Small intestine (tissue), 7 donors: ENCODE results near the gene UBE2QL1. TPM values are rescaled to one million over a fixed set of nuclear protein-coding genes. Genes with fewer than 3 reads are reported as not detected.

Experiments
- DNase-seq, 2 donors: peaks; one replicate each; pipeline versions ENCODE4 v3.0.0 to v3.0.0-alpha.2; 2013
- FAIRE-seq: peaks from 2 replicates; lab custom pipeline; 2012; peaks lifted over from hg19 to GRCh38; lab: Jason Lieb, UNC
- H3K27ac ChIP-seq, 3 donors: one replicate each; pipeline ENCODE4 v1.5.1; 2013; ENCODE audit warnings: low read length in 2 of 3, mild to moderate bottlenecking in 2 of 3, control low read depth in 1 of 3, inconsistent platforms in 1 of 3, low read depth in 1 of 3, moderate library complexity in 1 of 3
- H3K27me3 ChIP-seq, 3 donors: one replicate each; pipeline ENCODE4 v1.6.1; 2013; ENCODE audit warnings: low read length in 3 of 3, inconsistent platforms in 1 of 3; ENCODE audit not compliant: control insufficient read depth in 3 of 3, insufficient read depth in 3 of 3
- H3K36me3 ChIP-seq, 3 donors: one replicate each; pipeline ENCODE4 v1.6.1; 2013; ENCODE audit warnings: low read length in 3 of 3, inconsistent platforms in 1 of 3, low read depth in 1 of 3, mild to moderate bottlenecking in 1 of 3, moderate library complexity in 1 of 3; ENCODE audit not compliant: control insufficient read depth in 3 of 3, insufficient read depth in 2 of 3
- H3K4me1 ChIP-seq, 3 donors: one replicate each; pipeline ENCODE4 v1.6.1; 2013; ENCODE audit warnings: low read length in 2 of 3, inconsistent platforms in 1 of 3, low read depth in 1 of 3, mild to moderate bottlenecking in 1 of 3, moderate library complexity in 1 of 3; ENCODE audit not compliant: control insufficient read depth in 3 of 3, insufficient read depth in 2 of 3
- H3K4me3 ChIP-seq, 3 donors: one replicate each; pipeline ENCODE4 v1.5.1; 2013; ENCODE audit warnings: low read length in 3 of 3, control low read depth in 1 of 3, inconsistent platforms in 1 of 3, low read depth in 1 of 3, mild to moderate bottlenecking in 1 of 3, moderate library complexity in 1 of 3
- H3K9me3 ChIP-seq, 2 donors: one replicate each; pipeline ENCODE4 v1.6.1; 2013; ENCODE audit warnings: low read depth in 1 of 2, low read length in 1 of 2; ENCODE audit not compliant: control insufficient read depth in 2 of 2, insufficient read depth in 1 of 2
- WGBS, 3 donors: extraction: QIAGEN DNeasy Blood & Tissue Kit; methylation state at CpG; one replicate each; pipeline ENCODE4 v1.1.7; 2013; 5-methylcytosine and 5-hydroxymethylcytosine counted together
- polyA plus RNA-seq, 4 donors: library from polyadenylated mRNA; stranded (reverse) in 3 of 4; unstranded in 1 of 4; fragments of 200-250 nt in 3 of 4; fragments of 120-200 nt in 1 of 4; gene quantifications; one replicate each; pipeline versions ENCODE4 v1.2.1 to v1.2.3, GENCODE V29; 2013
- donor health status: healthy with polysubstance abuse.
- donor health status: control.
- donor health status: control.
- donor health status: Bipolar disorder and iron deficiency.
- donor health status: healthy.

Gene UBE2QL1
- polyA plus RNA-seq, 4 donors, result 0.27 to 0.75 (median 0.45) TPM; not detected in 1

DNA sequence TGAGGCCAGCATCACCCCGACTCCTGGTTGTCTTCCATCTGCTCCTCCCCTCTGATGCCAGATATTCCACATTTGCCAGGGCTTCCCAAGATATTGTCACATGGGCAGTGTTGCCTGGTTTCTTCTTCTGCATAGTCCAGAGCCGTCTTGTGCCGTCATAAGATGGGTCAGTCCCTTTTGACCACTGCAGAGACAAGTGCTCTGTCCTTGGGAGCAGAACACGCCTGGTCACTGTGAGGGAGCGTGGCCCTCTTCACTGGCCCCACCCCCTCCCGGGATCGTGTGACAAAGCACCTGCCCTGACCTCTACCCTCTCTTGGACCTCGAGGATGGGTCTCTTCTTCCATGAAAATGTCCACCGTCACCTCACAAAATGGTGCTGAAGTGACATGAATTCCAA lies 41.6 kb downstream of the UBE2QL1 start:
- H3K36me3 ChIP-seq, result no peaks in the 10 kb centered on the region
- no peak overlapping the region for H3K27ac ChIP-seq
- no peak for DNase-seq
- no peak overlapping the region for H3K4me3 ChIP-seq
- H3K9me3 ChIP-seq, result no peaks in the 10 kb centered on the region
- FAIRE-seq, result no peak
- no peaks in the 10 kb centered on the region for H3K27me3 ChIP-seq
- no peaks in the 10 kb centered on the region for H3K4me1 ChIP-seq
- WGBS, 3 donors, result 70 to 79% (median 73%) methylated on average over 9 of the region's 9 CpGs

DNA sequence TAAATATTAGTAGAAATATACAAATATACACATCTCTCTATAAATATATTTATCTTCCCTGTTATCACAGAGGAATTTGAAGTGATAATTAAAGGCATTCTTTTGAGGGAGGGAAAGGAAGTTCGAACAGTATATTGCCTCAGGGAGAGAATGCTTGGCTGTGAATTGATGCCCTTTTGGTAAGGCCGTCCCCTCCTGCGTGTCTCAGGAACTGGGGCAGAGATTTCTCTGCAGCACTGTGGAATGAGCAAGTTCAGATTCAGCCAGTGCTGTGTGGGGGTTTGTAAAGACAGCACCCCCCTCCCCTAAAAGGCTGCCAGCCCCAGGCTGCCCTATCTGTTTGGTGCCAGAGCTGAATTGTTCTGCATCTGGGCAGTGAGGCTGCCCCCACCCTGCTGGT lies 42.0 kb downstream of the UBE2QL1 start:
- no peaks in the 10 kb centered on the region for H3K9me3 ChIP-seq
- no peaks in the 10 kb centered on the region for H3K36me3 ChIP-seq
- H3K27ac ChIP-seq, result no peak overlapping the region
- FAIRE-seq (no peak), DNase-seq (no peak)
- H3K4me3 ChIP-seq, result no peak overlapping the region
- WGBS, 3 donors, result 49 to 63% (median 58%) methylated on average over 3 of the region's 3 CpGs
- H3K4me1 ChIP-seq, result no peaks in the 10 kb centered on the region
- no peaks in the 10 kb centered on the region for H3K27me3 ChIP-seq

DNA sequence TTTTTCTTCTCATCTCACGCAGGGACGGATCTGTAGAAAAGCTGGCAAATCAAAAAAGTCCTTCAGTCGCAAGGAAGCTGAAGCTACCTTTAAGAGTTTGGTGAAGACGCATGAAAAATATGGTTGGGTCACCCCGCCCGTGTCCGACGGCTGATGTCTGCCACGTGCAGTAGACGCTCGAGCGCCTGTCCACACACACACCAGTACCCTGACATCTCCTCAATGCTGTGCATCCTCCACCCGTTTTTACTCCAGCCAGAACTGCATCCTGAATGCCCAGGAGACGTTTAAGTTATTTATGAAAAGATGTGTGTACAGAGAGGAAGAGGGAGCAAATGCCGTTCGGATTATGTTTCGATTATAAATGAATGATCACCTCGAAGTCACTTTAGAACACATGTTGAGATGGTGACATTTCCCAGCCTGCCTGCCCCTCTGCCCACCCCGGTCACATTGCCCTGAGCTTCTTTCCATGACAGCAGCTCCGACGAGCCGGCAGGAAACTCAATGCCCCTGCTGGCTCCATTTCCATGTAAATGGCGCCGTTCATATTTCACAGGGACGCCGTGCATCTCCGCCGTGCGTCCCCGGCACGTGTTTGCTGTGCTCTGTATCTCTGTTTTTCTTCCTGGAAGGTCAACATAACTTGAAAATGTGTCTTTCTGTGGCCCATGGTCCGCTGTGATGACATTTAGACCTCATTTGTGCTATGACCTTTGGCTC lies 42.7 kb downstream of the UBE2QL1 start:
- Histone ChIP-seq H3K4me3 (no peak overlapping the region), H3K4me1 (no peaks in the 10 kb centered on the region), H3K36me3 (no peaks in the 10 kb centered on the region), H3K9me3 (no peaks in the 10 kb centered on the region), H3K27me3 (no peaks in the 10 kb centered on the region), H3K27ac (no peak overlapping the region)
- FAIRE-seq (no peak), DNase-seq (no peak)
- 80 to 86% (median 86%) methylated on average over 32 of the region's 32 CpGs for whole genome bisulfite sequencing, 3 donors

DNA sequence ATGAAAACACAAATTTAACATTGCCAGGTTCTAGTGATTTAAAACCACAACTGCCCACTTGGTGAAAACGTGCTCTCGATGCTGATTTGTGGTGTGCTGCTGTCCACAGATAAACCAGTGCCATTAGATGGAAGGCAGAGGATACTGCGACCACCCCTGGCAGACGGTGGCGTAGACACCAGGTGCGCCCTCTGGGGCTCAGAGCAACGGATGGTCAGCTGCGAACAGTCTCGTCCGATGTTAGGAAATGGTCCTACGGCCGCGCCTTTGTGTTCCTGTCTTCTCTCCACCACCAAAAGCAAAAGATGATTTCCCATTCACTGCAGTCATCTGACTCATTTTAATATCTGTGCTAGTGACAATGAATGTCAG lies 43.2 kb downstream of the UBE2QL1 start:
- Histone ChIP-seq H3K27me3 (no peaks in the 10 kb centered on the region), H3K4me1 (no peaks in the 10 kb centered on the region), H3K27ac (no peak overlapping the region), H3K4me3 (no peak overlapping the region), H3K36me3 (no peaks in the 10 kb centered on the region), H3K9me3 (no peaks in the 10 kb centered on the region)
- no peak for DNase-seq
- no peak for FAIRE-seq
- 85 to 96% (median 93%) methylated on average over 13 of the region's 13 CpGs for WGBS, 3 donors

DNA sequence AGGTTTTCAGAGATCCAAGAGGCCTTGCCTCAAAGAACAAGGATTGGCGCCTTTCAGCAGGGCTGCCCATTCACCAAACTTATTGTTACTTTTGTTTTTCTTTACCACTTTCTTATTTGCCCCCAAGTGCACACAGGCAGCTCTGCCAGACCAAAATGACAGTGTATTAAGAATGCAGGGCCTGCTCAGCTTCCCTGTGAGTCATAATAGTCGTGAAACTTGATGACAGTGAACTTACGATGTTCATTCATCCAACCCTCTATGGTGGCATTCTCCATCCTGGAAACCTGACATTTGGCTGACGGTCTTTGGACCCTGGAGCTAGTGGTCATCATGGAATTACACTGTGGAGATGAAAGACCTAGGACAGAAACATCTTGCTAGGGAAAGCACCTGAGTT lies 44.3 kb downstream of the UBE2QL1 start:
- H3K27ac ChIP-seq, result no peak overlapping the region
- no peak for FAIRE-seq

DNA sequence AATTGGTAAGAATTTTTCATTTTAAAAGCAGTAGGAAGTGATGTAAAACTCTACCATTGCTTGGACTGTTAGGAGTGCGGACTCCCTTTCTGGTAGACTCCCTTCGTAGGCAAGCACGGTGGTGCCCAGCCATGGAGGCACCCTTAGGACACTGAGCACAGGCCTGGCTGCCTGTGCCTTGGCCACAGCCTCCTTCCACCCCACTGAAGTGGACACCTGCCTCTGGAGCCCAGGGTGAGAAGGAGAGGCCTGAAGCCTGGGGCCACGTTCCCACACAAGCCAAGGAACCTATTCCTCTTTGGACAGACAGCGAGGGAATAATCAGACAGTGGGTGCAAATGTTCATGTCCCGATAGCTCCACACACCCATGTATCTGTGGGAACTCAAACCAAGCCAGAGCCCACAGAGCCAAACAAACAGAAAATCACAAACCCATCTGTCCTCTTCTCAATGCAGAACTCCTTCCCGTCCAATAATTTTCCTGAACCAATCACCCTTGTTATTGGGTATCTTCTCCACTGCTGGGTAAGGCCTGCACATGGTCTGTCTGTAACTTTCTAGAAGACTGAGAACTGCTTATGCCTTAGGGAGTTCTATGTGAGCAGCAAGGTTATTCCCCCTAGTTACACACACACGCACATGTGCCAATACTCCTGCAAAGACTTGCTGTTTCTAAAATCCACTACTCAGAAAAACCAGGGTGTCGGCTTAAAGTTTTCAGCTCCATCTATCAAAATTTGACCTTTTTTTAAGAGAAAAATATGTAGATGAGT lies 45.2 kb downstream of the UBE2QL1 start:
- FAIRE-seq (no peak), DNase-seq (no peak)
- H3K9me3 ChIP-seq, result no peaks in the 10 kb centered on the region
- 90 to 95% (median 92%) methylated on average over 9 of the region's 9 CpGs for WGBS, 3 donors
- H3K4me1 ChIP-seq, result no peaks in the 10 kb centered on the region
- H3K27ac ChIP-seq, result no peak overlapping the region
- no peaks in the 10 kb centered on the region for H3K36me3 ChIP-seq
- no peaks in the 10 kb centered on the region for H3K27me3 ChIP-seq
- no peak overlapping the region for H3K4me3 ChIP-seq

More for the DNA sequence above, 44.3 kb downstream of the UBE2QL1 start:
- no peak for DNase-seq
- H3K4me3 ChIP-seq, result no peak overlapping the region
- H3K27me3 ChIP-seq, result no peaks in the 10 kb centered on the region
- no peaks in the 10 kb centered on the region for H3K9me3 ChIP-seq
- 74 to 83% (median 76%) methylated on average over 4 of the region's 4 CpGs for WGBS, 3 donors
- H3K4me1 ChIP-seq, result no peaks in the 10 kb centered on the region
- no peaks in the 10 kb centered on the region for H3K36me3 ChIP-seq

DNA sequence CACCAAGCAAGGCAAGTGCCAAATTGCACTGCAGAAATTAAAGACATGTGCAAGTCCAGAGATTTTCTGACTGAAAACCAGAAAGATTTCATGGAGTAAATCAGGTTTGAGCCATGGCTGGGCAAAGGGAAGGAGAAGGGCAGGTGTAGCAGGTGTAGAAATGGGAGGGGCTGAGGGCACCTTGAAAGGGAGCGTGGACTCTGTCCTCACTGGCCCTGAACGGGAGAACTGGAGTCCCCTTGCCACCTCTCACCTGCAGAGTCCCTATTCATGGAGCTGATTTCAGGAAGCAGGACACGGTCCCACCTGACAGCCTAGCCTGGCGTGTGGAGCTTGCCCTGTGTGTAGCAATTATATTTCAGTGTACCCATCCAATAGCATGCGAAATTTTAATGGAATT lies 46.3 kb downstream of the UBE2QL1 start:
- H3K27ac ChIP-seq, result no peak overlapping the region
- no peak overlapping the region for H3K4me3 ChIP-seq
- H3K27me3 ChIP-seq, result no peaks in the 10 kb centered on the region
- WGBS, 3 donors, result 24 to 58% (median 31%) methylated on average over 5 of the region's 5 CpGs
- H3K9me3 ChIP-seq, result no peaks in the 10 kb centered on the region
- no peak for FAIRE-seq
- H3K36me3 ChIP-seq, result no peaks in the 10 kb centered on the region
- peak; percentile 23 to 33 for DNase-seq
- no peaks in the 10 kb centered on the region for H3K4me1 ChIP-seq

DNA sequence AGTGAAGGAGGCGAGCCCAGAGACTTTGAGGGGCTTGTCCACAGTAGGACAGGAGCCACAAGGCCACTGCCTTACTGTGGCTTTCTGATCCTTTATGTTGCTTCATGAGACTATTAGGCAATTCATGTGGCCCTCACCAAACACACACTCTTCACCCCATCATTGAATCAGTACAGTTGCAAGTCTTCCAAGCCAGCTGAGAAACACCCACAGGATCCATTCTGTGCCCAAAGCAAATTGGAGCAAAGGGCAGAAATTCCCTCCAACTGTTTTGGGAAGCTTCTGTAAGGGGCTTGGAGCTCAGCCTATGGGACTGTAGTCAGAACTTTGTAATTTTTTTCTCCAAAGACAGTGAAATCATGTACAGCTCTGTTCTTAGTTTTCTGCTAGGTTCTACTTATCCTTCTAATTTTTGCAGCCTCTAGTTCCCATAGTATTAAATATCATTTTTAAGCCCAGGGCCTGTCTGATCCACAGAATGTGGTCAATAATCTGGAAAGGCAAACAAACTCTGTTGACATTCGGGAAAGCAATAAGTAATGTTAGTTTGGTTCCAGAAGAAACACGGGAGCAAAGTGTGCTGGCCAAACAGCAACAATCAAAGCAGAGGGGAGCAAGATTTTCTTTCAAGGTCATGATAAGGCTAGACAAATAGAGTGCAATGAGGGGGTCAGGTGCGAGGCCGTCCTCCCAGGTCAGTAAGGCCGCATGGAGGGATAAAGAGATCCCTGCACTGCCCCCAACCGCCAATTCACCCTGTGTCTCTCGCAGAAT lies 47.0 kb downstream of the UBE2QL1 start:
- DNase-seq (no peak), FAIRE-seq (no peak)
- no peaks in the 10 kb centered on the region for H3K36me3 ChIP-seq
- WGBS, 3 donors, result 50 to 71% (median 66%) methylated on average over 8 of the region's 8 CpGs
- H3K4me1 ChIP-seq, result no peaks in the 10 kb centered on the region
- H3K9me3 ChIP-seq, result no peaks in the 10 kb centered on the region
- no peaks in the 10 kb centered on the region for H3K27me3 ChIP-seq
- H3K4me3 ChIP-seq, result no peak overlapping the region
- no peak overlapping the region for H3K27ac ChIP-seq
